ENCODE data around the gene ADAMTS17.

Gene ADAMTS17

GRCh38 chr15:100235030-100235617 is 106.7 kb downstream of the ADAMTS17 start:
- no peak for DNase-seq (ENCODE audit: low spot score)
- TF ChIP-seq, protein P1, sequence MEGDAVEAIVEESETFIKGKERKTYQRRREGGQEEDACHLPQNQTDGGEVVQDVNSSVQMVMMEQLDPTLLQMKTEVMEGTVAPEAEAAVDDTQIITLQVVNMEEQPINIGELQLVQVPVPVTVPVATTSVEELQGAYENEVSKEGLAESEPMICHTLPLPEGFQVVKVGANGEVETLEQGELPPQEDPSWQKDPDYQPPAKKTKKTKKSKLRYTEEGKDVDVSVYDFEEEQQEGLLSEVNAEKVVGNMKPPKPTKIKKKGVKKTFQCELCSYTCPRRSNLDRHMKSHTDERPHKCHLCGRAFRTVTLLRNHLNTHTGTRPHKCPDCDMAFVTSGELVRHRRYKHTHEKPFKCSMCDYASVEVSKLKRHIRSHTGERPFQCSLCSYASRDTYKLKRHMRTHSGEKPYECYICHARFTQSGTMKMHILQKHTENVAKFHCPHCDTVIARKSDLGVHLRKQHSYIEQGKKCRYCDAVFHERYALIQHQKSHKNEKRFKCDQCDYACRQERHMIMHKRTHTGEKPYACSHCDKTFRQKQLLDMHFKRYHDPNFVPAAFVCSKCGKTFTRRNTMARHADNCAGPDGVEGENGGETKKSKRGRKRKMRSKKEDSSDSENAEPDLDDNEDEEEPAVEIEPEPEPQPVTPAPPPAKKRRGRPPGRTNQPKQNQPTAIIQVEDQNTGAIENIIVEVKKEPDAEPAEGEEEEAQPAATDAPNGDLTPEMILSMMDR (IDR thresholded peaks at IDR 0.05), result no peak
- H3K4me3 ChIP-seq, result peak overlapping the region; percentile 27
- peak overlapping the region in 1 of 2 donors; percentile 62 for H3K27ac ChIP-seq

DNA sequence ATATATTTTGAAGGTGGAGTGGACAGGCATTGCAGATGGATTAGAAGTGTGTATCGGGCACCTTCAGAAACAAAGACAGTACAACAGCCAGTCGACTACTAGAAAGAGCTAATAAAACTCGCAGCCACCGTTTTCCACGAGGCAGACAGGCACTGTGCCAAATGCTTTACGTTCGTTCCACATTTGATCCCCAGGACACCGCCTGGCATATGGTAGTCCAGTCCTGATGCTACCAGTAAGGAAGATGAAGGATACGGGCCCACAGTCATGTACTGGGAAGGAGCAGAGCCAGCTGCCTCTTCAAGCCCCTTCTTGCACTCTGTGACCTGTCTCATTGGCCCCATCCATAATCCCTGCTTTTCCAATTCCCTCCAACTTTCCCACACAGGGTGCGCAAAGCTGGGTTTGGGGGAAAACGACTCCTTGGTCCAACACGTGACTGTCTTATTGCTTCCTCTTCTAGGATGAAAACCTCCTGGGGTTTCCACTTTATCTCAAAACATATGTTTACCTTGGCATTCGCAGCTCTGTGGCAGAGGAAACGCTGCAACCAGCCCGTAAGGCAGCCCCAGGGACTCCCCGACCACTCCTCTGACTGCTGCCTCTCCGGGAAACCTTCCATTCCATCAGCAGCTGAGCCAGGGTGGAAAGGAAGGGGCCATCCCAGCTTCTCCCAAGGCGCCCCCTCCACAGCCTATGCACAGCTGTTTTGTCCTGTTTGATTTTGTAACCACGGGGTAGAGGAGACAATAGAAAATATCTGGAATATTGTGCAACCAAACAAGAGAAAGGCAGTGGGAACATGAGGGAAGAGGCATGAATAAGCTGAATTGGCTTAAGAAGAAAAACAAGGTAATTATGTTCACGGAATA is 107.4 kb downstream of the ADAMTS17 start:
- DNase-seq (ENCODE audit: low spot score), result no peak
- TF ChIP-seq, protein P1 (IDR thresholded peaks at IDR 0.05), result no peak
- Histone ChIP-seq H3K27ac (peak overlapping the region in 1 of 2 donors; percentile 62), H3K4me3 (peak overlapping the region; percentile 27)

- H3K27ac ChIP-seq, result no peak overlapping the region
- TF ChIP-seq, protein P1 (IDR thresholded peaks at IDR 0.05), result no peak
- no peak overlapping the region for H3K4me3 ChIP-seq
- DNase-seq (ENCODE audit: low spot score), result no peak
These were observed 111.0 kb downstream of the ADAMTS17 start for GRCh38 chr15:100230784-100231183.

DNA sequence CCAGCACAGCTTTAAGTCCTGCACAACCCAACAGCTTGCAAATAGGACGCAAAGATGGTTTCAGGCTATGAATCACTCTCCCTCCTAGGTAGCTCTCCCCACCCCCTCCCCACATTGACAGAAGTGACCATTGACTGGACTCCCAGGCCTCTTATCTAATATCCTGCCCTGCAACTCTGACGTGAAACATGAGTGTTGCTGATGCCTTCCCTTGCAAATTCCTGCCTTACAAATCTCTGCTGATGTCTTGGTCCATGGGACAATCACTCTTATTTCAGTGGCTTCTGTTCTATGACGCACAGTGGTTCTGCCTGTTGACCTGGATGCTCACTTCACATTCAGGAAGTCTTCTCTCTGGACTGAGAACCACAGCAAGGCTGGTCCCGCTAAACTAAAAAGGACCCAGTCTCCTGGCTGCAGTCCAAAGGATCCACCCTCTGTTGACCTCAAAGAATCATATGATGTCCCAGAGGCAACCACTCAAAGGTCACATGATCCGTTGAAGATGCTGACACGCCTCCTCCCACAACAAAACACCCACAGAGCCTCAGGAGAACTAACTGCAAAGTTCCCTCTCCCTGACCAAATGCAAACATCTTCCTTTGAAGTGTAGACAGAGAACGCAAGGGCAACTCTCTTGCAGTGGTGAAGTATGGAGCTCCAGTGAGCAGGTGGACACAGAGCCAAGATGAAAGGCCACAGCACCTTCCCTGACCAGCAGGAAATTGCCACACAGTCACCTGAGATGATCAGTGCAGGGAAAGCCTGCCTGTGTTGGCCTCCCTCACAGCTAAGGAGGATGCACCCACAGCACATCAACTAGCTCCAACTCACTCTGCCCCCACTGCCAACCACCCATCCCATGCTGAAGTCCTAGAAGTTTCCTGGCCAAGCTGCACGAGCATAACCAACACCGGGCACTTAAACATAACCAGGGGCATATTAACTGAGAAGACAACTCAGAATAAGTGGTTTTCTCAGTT is 112.3 kb downstream of the ADAMTS17 start:
- no peak overlapping the region for H3K27ac ChIP-seq
- no peak for DNase-seq (ENCODE audit: low spot score)
- no peak overlapping the region for H3K4me3 ChIP-seq
- TF ChIP-seq, protein P1 (IDR thresholded peaks at IDR 0.05), result no peak

DNA sequence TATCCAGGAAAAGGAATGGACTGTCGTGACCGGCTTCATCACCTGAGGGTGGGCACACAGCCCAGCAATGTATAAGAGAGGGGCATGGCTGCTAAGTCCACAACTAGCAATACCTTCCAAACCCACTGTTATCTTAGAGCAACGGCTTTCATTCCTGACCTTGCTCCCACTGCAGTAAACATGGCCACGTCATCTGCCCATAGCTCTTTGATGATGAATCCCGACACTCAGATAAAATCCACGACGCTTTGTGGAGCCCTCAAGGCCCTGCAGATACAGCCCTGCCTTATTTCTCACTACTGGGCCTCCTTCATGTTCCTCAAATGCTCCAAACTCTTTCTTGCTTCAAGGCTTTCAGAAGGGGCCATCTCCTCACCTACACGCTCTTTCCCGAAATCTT is 114.0 kb downstream of the ADAMTS17 start:
- DNase-seq (ENCODE audit: low spot score), result no peak
- H3K27ac ChIP-seq, result no peak overlapping the region
- TF ChIP-seq, protein P1 (IDR thresholded peaks at IDR 0.05), result no peak
- no peak overlapping the region for H3K4me3 ChIP-seq

DNA sequence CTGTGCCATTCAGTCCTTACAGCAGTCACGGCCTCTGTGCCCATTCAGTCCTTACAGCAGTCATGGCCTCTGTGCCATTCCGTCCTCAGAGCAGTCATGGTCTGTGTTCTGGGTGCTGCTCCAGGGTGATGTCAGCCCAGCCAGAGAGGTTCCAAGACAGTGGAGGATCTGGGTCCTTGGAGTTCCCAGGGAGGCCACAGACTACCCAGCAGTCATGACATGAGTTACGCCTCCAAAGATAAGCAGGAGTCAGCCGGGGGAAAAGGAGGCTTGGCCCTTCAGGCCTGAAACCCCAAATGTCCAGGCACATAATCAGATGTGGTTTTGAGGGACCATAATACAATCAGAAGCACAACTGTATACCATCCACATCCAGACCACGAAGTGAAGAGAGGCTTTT is 115.7 kb downstream of the ADAMTS17 start:
- TF ChIP-seq, protein P1 (IDR thresholded peaks at IDR 0.05), result no peak
- DNase-seq (ENCODE audit: low spot score), result no peak

More for the DNA sequence above, 115.7 kb downstream of the ADAMTS17 start:
- Histone ChIP-seq H3K27ac (no peak overlapping the region), H3K4me3 (no peak overlapping the region)
